NCI-H345 treated with DMSO at 0.1 percent for 48 hours (cell line): ENCODE measurements around the gene KRT86.

Source experiments
- DNase-seq: peaks from one replicate; lab custom pipeline; 2025; ENCODE audit not compliant: unreplicated experiment; lab: John Stamatoyannopoulos, UW

The KRT86 gene

GRCh38 chr12:52274521-52275120 is at the start of gene KRT86:
Gene KRT86, plus strand, starts transcription at chr12:52274645. Its CDS starts 27,272 bp downstream, at chr12:52301917.
- DNase-seq: no peak

GRCh38 chr12:52225752-52226151 is 48.7 kb upstream of the KRT86 start:
- DNase-seq: no peak

- DNase-seq: no peak
Measured at GRCh38 chr12:52226446-52226845, 48.0 kb upstream of the KRT86 start.

- no peak for DNase-seq
Measured at GRCh38 chr12:52227606-52228166, 46.8 kb upstream of the KRT86 start.

- DNase-seq: no peak
Measured at GRCh38 chr12:52228366-52228765, 46.1 kb upstream of the KRT86 start.

- no peak for DNase-seq
Measured at GRCh38 chr12:52228931-52229330, 45.5 kb upstream of the KRT86 start.

GRCh38 chr12:52229836-52230343 is 44.6 kb upstream of the KRT86 start:
- DNase-seq: no peak

- no peak for DNase-seq
Measured at GRCh38 chr12:52230364-52231281, 43.8 kb upstream of the KRT86 start.

- DNase-seq: no peak
Measured at GRCh38 chr12:52231305-52232202, 42.9 kb upstream of the KRT86 start.

- peak; percentile 70 for DNase-seq
Measured at GRCh38 chr12:52232203-52232673, 42.2 kb upstream of the KRT86 start.

GRCh38 chr12:52232674-52233461 is 41.6 kb upstream of the KRT86 start, which contains the start of gene KRT7:
Gene KRT7, plus strand, starts transcription at chr12:52233243. Its CDS starts 54 bp downstream, at chr12:52233297.
- DNase-seq: no peak

GRCh38 chr12:52233462-52234207 is 40.8 kb upstream of the KRT86 start:
- no peak for DNase-seq

GRCh38 chr12:52234223-52234810 is 40.1 kb upstream of the KRT86 start:
- no peak for DNase-seq

GRCh38 chr12:52235001-52235764 is 39.3 kb upstream of the KRT86 start:
- DNase-seq: no peak

- DNase-seq: peak; percentile 76
Measured at GRCh38 chr12:52235822-52236361, 38.6 kb upstream of the KRT86 start.

- no peak for DNase-seq
Measured at GRCh38 chr12:52236386-52237050, 37.9 kb upstream of the KRT86 start.

GRCh38 chr12:52238207-52238840 is 36.1 kb upstream of the KRT86 start:
- no peak for DNase-seq
